IMR-90 (cell line): ENCODE data around the gene GLRX5. TPM values are rescaled to one million over a fixed set of nuclear protein-coding genes. Genes with fewer than 3 reads are reported as not detected.

Experiments used
- ATAC-seq: fragments of 200-7000 bp; cut with Tn5 transposase; 2 replicates; pipeline ENCODE4 v1.9.1; 2020; ENCODE audit warnings: low read depth, mild to moderate bottlenecking, moderate library complexity
- BruUV-seq: library from RNA; stranded (reverse); fragments of 400-500 nt; replicated peaks from 2 replicates; lab custom pipeline; 2021; lab: Mats Ljungman, UMichigan
- CTCF ChIA-PET: fragments of 300-600 bp; formaldehyde crosslinking; extraction: SDS; loops from one replicate; lab custom pipeline; 2021; ENCODE audit warnings: antibody characterized with exemption; lab: Yijun Ruan, JAX
- POLR2A ChIA-PET: fragments of 300-600 bp; sonication (Branson Sonifier 250); formaldehyde crosslinking; loops from one replicate; lab custom pipeline; 2022; ENCODE audit warnings: antibody characterized with exemption; ENCODE audit not compliant: unreplicated experiment; lab: Charles Lee
- DNase-seq: peaks from one replicate; pipeline ENCODE4 v3.0.0; 2013
- H2AFZ ChIP-seq: replicated peaks from 2 replicates; pipeline ENCODE3; 2013; ENCODE audit warnings: low read length, mild to moderate bottlenecking; ENCODE audit not compliant: poor library complexity
- H2AK5ac ChIP-seq: 2 replicates; pipeline ENCODE4 v1.6.1; 2013; ENCODE audit warnings: low read depth, low read length, inconsistent platforms
- H2AK9ac ChIP-seq: replicated peaks from 2 replicates; pipeline ENCODE3; 2013; ENCODE audit warnings: mild to moderate bottlenecking, low read depth, low read length, moderate library complexity; ENCODE audit not compliant: poor library complexity
- H2BK120ac ChIP-seq: 2 replicates; pipeline ENCODE4 v1.6.1; 2013; ENCODE audit warnings: low read depth, low read length, inconsistent platforms
- H2BK15ac ChIP-seq: 3 replicates; pipeline ENCODE4 v1.6.1; 2013; ENCODE audit warnings: low read depth, low read length, inconsistent platforms
- H2BK20ac ChIP-seq: 2 replicates; pipeline ENCODE4 v1.6.1; 2013; ENCODE audit warnings: low read depth, mild to moderate bottlenecking, inconsistent platforms, low read length, moderate library complexity
- H2BK5ac ChIP-seq: 2 replicates; pipeline ENCODE4 v1.6.1; 2013; ENCODE audit warnings: mild to moderate bottlenecking, low read depth, low read length, inconsistent platforms; ENCODE audit not compliant: poor library complexity, severe bottlenecking
- H3K14ac ChIP-seq: replicated peaks from 2 replicates; pipeline ENCODE4 v1.6.1; 2013; ENCODE audit warnings: low read depth, low read length, inconsistent platforms
- H3K18ac ChIP-seq: 2 replicates; pipeline ENCODE4 v1.6.1; 2013; ENCODE audit warnings: low read depth, low read length, control low read depth
- H3K23ac ChIP-seq: 2 replicates; pipeline ENCODE4 v1.6.1; 2013; ENCODE audit warnings: low read depth, low read length, inconsistent platforms
- H3K27ac ChIP-seq: 2 replicates; pipeline ENCODE4 v1.5.1; 2013; ENCODE audit warnings: mild to moderate bottlenecking, control low read depth, low read length; ENCODE audit not compliant: insufficient read depth
- H3K27me3 ChIP-seq: 2 replicates; pipeline ENCODE4 v1.6.1; 2013; ENCODE audit warnings: low read length; ENCODE audit not compliant: control insufficient read depth, insufficient read depth
- H3K36me3 ChIP-seq: 2 replicates; pipeline ENCODE4 v1.6.1; 2013; ENCODE audit warnings: low read length, mixed read lengths; ENCODE audit not compliant: control insufficient read depth, insufficient read depth
- H3K4ac ChIP-seq: 2 replicates; pipeline ENCODE4 v1.6.1; 2013; ENCODE audit warnings: low read depth, low read length, inconsistent platforms
- H3K4me1 ChIP-seq: 2 replicates; pipeline ENCODE4 v1.6.1; 2013; ENCODE audit warnings: low read length, mixed read lengths; ENCODE audit not compliant: control insufficient read depth, insufficient read depth
- H3K4me2 ChIP-seq: 2 replicates; pipeline ENCODE4 v1.6.1; 2013; ENCODE audit warnings: low read depth, mild to moderate bottlenecking, control low read depth, low read length, moderate library complexity
- H3K4me3 ChIP-seq: 2 replicates; pipeline ENCODE4 v1.5.1; 2013; ENCODE audit warnings: low read depth, mild to moderate bottlenecking, control low read depth, low read length, moderate library complexity; ENCODE audit not compliant: insufficient read depth
- H3K56ac ChIP-seq: 2 replicates; pipeline ENCODE4 v1.6.1; 2013; ENCODE audit warnings: low read length, inconsistent platforms; ENCODE audit not compliant: insufficient read depth; ENCODE audit errors: extremely low read depth
- H3K79me1 ChIP-seq, 2 experiments: 2 replicates each; pipeline ENCODE4 v1.6.1; 2013; ENCODE audit warnings: low read length in 2 of 2, inconsistent platforms in 1 of 2, low read depth in 1 of 2
- H3K9ac ChIP-seq: 2 replicates; pipeline ENCODE4 v1.6.1; 2013; ENCODE audit warnings: low read depth, low read length, control low read depth
- H3K9me1 ChIP-seq: 2 replicates; pipeline ENCODE4 v1.6.1; 2013; ENCODE audit warnings: low read length, inconsistent platforms; ENCODE audit not compliant: insufficient read depth
- H3K9me3 ChIP-seq: 2 replicates; pipeline ENCODE4 v1.6.1; 2013; ENCODE audit warnings: low read length; ENCODE audit not compliant: control insufficient read depth, insufficient read depth
- H4K20me1 ChIP-seq: 2 replicates; pipeline ENCODE4 v1.6.1; 2013; ENCODE audit warnings: low read length, inconsistent platforms; ENCODE audit not compliant: insufficient read depth
- H4K5ac ChIP-seq: 2 replicates; pipeline ENCODE4 v1.6.1; 2013; ENCODE audit warnings: mild to moderate bottlenecking, low read depth, low read length, control low read depth
- H4K8ac ChIP-seq, 2 experiments: 2 replicates each; pipeline ENCODE4 v1.6.1; 2013; ENCODE audit warnings: low read depth in 2 of 2, low read length in 2 of 2, control low read depth in 1 of 2, inconsistent platforms in 1 of 2
- H4K91ac ChIP-seq: 2 replicates; pipeline ENCODE4 v1.6.1; 2013; ENCODE audit warnings: low read depth, low read length, inconsistent platforms; ENCODE audit not compliant: insufficient read depth
- BHLHE40 ChIP-seq: fragments of 150-350 bp; IDR thresholded peaks from 2 replicates; pipeline ENCODE4 v1.6.1; 2016; ENCODE audit warnings: mild to moderate bottlenecking, low read depth, low read length
- CEBPB ChIP-seq: IDR thresholded peaks from 2 replicates; pipeline ENCODE4 v1.6.1; 2012; ENCODE audit warnings: low read depth, low read length, improper control_type of control experiment
- CHD1 ChIP-seq: IDR thresholded peaks from 2 replicates; pipeline ENCODE4 v1.6.1; 2012; ENCODE audit warnings: low read depth, low read length, improper control_type of control experiment
- ELK1 ChIP-seq: fragments of 150-350 bp; IDR thresholded peaks from 2 replicates; pipeline ENCODE4 v1.6.1; 2016; ENCODE audit warnings: low read depth, mild to moderate bottlenecking, low read length, moderate library complexity, borderline replicate concordance
- FOS ChIP-seq: fragments of 150-350 bp; IDR thresholded peaks from 2 replicates; pipeline ENCODE4 v1.6.1; 2016; ENCODE audit warnings: low read depth, low read length
- MAFK ChIP-seq: IDR thresholded peaks from 2 replicates; pipeline ENCODE4 v1.6.1; 2012; ENCODE audit warnings: low read depth, low read length, improper control_type of control experiment
- MAZ ChIP-seq: IDR thresholded peaks from 2 replicates; pipeline ENCODE4 v1.6.1; 2012; ENCODE audit warnings: low read depth, mild to moderate bottlenecking, low read length, improper control_type of control experiment, moderate library complexity, borderline replicate concordance
- MXI1 ChIP-seq: IDR thresholded peaks from 2 replicates; pipeline ENCODE4 v1.6.1; 2012; ENCODE audit warnings: low read depth, mild to moderate bottlenecking, low read length, moderate library complexity, borderline replicate concordance
- NFE2L2 ChIP-seq: fragments of 150-350 bp; IDR thresholded peaks from 2 replicates; pipeline ENCODE4 v1.6.1; 2016; ENCODE audit warnings: low read depth, mild to moderate bottlenecking, low read length
- RAD21 ChIP-seq: IDR thresholded peaks from 2 replicates; pipeline ENCODE4 v1.6.1; 2012; ENCODE audit warnings: low read length, improper control_type of control experiment
- RCOR1 ChIP-seq: IDR thresholded peaks from 2 replicates; pipeline ENCODE4 v1.6.1; 2012; ENCODE audit warnings: mild to moderate bottlenecking, low read length, improper control_type of control experiment; ENCODE audit not compliant: insufficient replicate concordance
- RFX5 ChIP-seq: IDR thresholded peaks from 2 replicates; pipeline ENCODE4 v1.8.0; 2012; ENCODE audit warnings: low read depth, mild to moderate bottlenecking, low read length, moderate library complexity
- SMC3 ChIP-seq: fragments of 150-350 bp; IDR thresholded peaks from 2 replicates; pipeline ENCODE4 v1.6.1; 2016; ENCODE audit warnings: low read depth, mild to moderate bottlenecking, antibody characterized with exemption, low read length, moderate library complexity
- USF2 ChIP-seq: fragments of 150-350 bp; IDR thresholded peaks from 2 replicates; pipeline ENCODE4 v1.6.1; 2017; ENCODE audit warnings: mild to moderate bottlenecking, antibody characterized with exemption, low read length, low read depth
- WGBS, 2 experiments: methylation state at CpG; one replicate each; pipeline versions ENCODE4 v1.1.5 to v1.1.7; 2013; ENCODE audit warnings: missing lambda C conversion rate in 2 of 2; ENCODE audit not compliant: insufficient read length in 1 of 2; ENCODE audit errors: extremely low coverage in 2 of 2; 5-methylcytosine and 5-hydroxymethylcytosine counted together
- dilution Hi-C: fragments of 300-500 bp; cut with HindIII; formaldehyde crosslinking; loops from one replicate; pipeline ENCODE4 v1.14.3; 2018; ENCODE audit warnings: low sequenced_read_pairs; ENCODE audit not compliant: unreplicated experiment
- in situ Hi-C: fragments of 300-500 bp; cut with MboI; formaldehyde crosslinking; loops from 3 replicates; pipeline ENCODE4 v1.14.3; 2019; ENCODE audit warnings: low sequenced_read_pairs, inconsistent platforms, mixed read lengths
- intact Hi-C: fragments of 100-400 bp; cut with micrococcal nuclease; formaldehyde crosslinking; loops from 2 replicates; pipeline ENCODE4 v1.10.0; 2022
- polyA plus RNA-seq, 3 experiments: library from polyadenylated mRNA; depleted of rRNA; stranded (reverse); fragments of >200 nt; gene quantifications; 2 replicates each; pipeline ENCODE4 v1.2.3, GENCODE V29; 2012; ENCODE audit warnings: low replicate concordance in 1 of 3
- total RNA-seq: library from RNA; depleted of rRNA; stranded (reverse); fragments of >200 nt; gene quantifications from 2 replicates; pipeline ENCODE4 v1.2.3, GENCODE V29; 2012

The GLRX5 gene
- total and polyA plus RNA-seq, 2 of the 4 experiments (the other 2 are of a cell fraction), result 32.4 to 40.4 TPM

- TF ChIP-seq USF2 (no peak), RAD21 (no peak)
Measured at GRCh38 chr14:95533822-95534221, 1.0 kb upstream of the GLRX5 start (continued).

GRCh38 chr14:95535226-95536021 lies 574 bp downstream of the GLRX5 start:
- intact Hi-C loops (loop anchor here (10.0 kb wide), 3 partner anchors 311 to 729 kb away; no protein-coding TSS in a partner anchor), dilution Hi-C loops (no loop called here), in situ Hi-C loops (loop anchor here (25.0 kb wide), 1 partner anchor 727 kb away; the partner anchor contains the start of gene BDKRB1)
- Histone ChIP-seq H3K4me1 (peaks cover 11% of the 10 kb centered on the region), H3K18ac (no peak overlapping the region), H3K4ac (peak overlapping the region; percentile 47), H4K20me1 (peaks cover 44% of the 10 kb centered on the region), H3K23ac (peak overlapping the region; percentile 83), H3K4me3 (peak overlapping the region; percentile 71), H4K5ac (peak overlapping the region; percentile 0), H2BK20ac (no peak overlapping the region), H3K36me3 (no peaks in the 10 kb centered on the region), H2BK120ac (no peak overlapping the region), H4K8ac (peak overlapping the region in 1 of 2 experiments; percentile 7; a peak in 1 of 4 replicates), H3K79me1 (peaks cover 36 to 70% of the 10 kb centered on the region in 2 experiments), H4K91ac (peak overlapping the region; percentile 6), H3K27me3 (no peaks in the 10 kb centered on the region), H3K14ac (peak overlapping the region; percentile 66), H3K9me1 (peaks cover 15% of the 10 kb centered on the region), H2BK5ac (peak overlapping the region; percentile 39), H2AK9ac (peak overlapping the region; percentile 86), H2AK5ac (peak overlapping the region; percentile 73; the same call in 1 of the 2 replicates), H3K9me3 (no peaks in the 10 kb centered on the region), H2AFZ (peak overlapping the region; percentile 85), H3K9ac (peak overlapping the region; percentile 83), H3K4me2 (peak overlapping the region; percentile 95), H3K56ac (peak overlapping the region; percentile 35; the same call in 1 of the 2 replicates), H3K27ac (peak overlapping the region; percentile 62), H2BK15ac (no peak overlapping the region; the same call in 2 of the 3 replicates)
- BruUV-seq, result no TSS peak
- 0% methylated on average over 27 of the region's 52 CpGs; no CpG with 5 or more reads in 1 of the 2 experiments for WGBS, 2 experiments
- ATAC-seq (peak; percentile 2), DNase-seq (no peak)
- ChIA-PET CTCF (interaction anchor here (1.6 to 2.0 kb wide), 2 partner anchors 9 to 10 kb away, joined by 4 to 6 read pairs; no protein-coding TSS in a partner anchor), POLR2A (no interaction called here)
- TF ChIP-seq NFE2L2 (no peak), RCOR1 (no peak), FOS (no peak), ELK1 (no peak), BHLHE40 (no peak), MAFK (no peak), RAD21 (no peak), SMC3 (no peak), MXI1 (no peak), MAZ (no peak), RFX5 (no peak), CEBPB (no peak), CHD1 (no peak)
